HG02870 (cell line): ENCODE data around the gene LRRC74B.

Experiments used
- ATAC-seq: cut with Tn5 transposase; IDR thresholded peaks from one replicate; pipeline ENCODE4 v1.9.1; 2021; ENCODE audit warnings: mild to moderate bottlenecking, moderate library complexity; ENCODE audit not compliant: unreplicated experiment

Gene LRRC74B

DNA sequence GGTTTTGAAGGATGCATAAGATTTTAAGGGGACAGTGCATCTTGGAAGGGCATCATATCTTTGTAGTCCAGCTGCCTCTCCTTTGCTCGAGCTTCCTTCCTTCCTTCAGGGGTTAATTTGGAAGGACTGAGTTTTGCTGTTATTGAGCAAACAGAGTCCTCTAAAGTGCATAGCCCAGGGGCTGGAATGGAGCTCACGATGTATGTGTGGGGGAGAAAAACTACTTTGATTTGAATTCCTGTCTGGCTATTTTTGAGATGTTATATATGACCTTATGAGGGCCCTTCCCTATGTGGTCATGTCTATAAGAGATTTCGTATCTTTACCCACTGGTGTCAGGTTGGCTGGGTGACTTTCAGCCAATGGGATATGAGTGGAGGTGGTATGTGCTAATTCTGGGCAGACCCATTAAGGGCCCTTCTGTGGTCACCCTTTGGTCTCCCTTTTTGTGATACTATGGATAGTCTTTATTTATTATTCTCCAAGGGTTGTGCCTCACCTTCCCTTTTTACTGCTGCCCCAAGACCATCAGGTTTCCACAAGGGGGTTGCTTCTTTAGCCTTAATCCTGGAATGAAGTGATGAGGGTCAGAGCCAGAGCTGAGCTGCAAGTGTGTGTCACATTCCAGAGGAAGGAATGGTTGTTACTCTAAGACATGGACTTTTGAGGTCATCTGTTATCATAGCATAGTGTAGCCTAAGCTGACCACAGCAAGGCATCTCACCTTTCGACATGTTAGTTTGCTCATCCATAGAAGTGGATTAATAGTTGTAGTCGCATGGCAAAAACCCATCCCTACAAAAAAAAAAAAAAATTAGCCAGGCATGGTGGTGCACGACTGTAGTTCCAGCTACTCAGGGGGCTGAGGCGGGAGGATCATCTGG lies 54.6 kb downstream of the LRRC74B start:
- ATAC-seq = no peak

DNA sequence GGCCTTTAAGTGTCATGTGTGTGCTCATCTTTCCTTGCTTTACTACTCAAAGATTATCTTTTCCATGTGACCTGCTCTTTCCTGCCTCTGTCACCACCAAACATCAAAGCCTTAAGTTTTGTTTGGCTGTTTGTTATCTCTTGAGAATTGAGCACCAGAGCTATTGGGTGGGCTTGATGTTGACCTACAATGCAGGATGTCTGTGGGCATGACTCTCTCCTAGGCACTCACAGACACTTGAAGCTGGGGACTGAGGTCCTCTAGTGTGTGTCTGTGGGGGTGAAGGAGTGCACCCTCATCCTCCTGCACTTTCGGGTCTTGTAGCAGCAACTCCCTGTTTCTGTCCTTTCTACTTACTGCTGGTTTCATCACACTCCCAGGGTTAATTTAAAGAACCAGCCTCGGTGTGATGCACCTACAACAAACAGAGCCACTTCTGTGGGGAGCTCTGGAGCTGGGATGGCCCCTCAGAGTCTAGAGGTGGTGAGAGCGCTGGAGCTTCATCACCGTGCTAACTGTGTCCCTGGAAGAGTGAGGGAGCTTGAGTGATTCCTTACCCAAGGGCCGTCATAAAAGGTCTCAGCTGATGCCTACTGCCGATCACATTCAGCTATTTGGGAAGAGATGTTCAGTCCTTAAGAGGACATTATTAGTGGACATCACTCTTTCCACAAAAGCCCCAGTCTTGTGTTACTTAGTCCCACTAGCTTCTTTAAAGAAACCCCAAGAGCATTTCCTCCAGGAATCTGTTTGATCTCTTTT lies 56.3 kb downstream of the LRRC74B start:
- ATAC-seq = no peak

DNA sequence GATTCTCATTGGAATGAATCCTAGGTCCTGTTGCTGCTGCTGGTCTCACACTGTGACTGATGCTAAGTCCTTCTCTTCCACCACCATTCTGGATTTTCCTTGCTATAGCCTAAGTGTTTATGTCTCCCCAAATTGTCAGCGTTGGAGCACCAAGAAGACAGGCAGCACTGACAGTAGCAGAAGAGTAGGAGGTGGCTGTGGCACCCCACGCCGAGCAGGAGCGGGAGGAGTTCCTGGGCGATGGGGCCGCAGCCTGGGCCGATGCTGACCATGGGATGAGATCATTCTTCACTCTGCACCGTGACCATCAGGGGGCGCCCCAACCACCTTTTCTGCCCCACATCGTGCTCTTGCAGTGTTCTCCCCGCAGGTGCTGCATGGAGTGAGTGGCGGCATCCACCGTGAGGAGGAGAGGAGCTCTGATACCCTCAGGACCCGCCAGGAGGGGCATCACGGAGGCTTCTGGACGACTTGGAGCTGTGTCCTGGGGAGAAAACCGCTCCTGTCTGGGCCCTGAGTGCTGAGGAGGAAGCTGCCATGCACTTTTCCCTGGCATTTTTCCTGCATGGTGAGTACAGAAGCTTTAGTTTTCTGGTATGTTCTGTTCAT lies 57.0 kb downstream of the LRRC74B start:
- no peak for ATAC-seq

DNA sequence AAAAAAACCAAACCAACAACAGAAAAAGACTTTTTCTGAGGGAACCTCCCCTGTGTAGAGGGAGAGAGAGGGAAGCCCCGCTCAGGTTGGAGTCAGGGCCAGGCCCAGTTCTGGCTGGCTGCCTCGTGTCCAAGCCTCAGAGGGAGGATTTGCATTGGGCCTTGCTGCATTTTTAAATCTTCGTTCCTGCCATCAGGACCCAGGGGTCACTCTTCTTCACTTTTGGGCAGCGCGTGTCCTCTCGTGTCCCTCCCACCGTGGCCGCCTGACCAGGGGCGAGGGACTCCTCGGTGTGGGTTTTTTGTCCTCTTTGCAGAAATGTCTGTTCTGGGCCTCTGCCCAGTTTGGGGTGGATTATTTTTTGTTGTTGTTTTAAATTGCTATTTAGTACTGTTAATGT lies 57.9 kb downstream of the LRRC74B start:
- no peak for ATAC-seq

DNA sequence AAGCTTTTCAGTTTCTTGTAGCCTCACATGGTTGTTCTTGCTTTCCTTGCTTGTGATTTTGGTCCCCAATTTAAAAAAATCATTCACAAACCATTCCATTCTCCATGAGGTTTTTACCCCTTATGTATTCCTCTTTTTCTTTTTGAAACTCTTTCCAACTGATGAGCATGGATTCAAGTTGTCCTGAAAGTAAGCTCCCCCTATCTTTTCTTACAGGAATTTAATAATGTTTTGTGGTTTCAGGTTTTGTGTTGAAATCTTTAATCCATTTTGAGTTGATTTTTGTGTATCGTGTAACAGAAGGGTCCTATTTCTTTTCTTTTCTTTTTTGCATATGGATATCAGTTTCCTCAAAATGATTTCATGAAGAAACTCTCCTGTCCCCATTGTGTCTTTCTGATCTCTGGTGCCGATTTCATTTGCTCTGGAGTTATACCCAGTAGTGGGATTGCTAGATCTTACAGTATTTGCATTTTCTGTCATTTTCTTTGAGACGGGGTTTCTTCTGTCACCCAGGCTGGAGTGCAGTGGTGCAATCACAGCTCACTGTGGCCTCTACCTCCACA lies 58.5 kb downstream of the LRRC74B start:
- no peak for ATAC-seq

DNA sequence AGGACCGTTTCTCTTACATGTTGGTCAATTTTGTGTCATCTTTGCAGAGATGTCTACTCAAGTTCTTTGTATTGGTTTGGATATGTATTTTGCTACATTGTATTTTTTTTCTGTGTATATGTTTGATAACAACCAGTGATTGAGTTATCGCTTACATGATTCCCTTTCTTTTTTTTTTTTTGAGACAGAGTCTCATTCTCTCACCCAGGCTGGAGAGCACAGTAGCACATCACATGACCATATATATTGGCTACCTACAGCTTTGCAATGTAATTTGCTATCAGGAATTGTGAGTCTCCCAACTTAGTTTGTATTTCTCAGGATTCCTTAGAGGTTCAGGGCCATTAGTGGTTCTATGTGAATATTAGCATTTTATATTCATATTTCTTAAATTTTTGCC lies 59.5 kb downstream of the LRRC74B start:
- ATAC-seq = no peak

DNA sequence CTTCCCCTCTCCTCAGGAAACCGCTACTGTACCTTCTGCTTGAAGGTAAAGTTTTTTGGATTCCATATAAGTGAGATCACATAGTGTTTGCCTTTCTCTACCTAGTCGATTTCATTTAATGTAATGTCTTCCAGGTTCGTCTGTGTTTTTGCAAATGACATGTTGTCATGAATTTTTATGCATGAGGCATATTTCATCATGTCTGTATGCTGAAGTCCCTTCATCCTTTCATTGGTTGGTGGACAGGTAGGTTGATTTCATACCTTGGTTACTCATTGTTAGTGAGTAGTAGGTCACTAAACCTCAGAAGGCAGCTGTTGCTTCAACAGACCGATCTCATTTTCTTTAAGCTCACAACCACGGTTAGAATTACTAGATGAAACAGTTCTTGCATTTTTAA lies 60.3 kb downstream of the LRRC74B start:
- no peak for ATAC-seq

DNA sequence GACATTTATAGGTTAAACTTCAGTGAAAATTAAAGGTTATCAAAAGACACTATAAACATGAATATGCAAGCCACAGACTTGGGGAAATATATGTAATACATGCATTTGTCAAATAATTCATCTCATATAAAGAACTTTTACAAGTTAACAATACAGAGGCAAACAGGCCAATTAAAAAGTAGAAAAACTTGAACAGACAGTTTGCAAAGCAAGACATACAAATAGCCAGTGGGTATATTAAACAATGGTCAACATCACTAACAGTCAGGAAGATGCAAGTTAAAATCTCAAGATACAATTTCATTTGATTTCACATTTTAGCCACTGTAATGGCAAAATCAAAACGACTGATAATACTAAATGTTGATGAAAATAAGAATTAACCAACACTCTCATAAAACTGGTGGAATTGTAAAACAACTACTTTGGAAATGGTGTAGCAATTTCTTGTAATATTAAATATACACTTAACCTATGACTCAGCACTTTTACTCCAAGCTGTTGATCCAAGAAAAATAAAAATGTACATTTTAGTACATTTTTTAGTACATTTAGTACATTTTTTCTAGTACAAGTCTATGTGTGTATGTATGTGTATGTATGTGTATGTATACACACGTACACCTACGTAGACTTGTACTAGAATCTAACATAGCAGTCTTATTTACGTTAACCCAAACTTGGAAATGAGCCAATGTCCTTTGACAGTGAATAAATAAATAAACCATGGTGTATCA lies 62.8 kb downstream of the LRRC74B start:
- no peak for ATAC-seq
